WERI-Rb-1 (cell line): ENCODE results near the gene UGP2.

Experiments
- DNase-seq: peaks from one replicate; pipeline ENCODE4 v3.0.0-alpha.2; 2020
- H3K27ac ChIP-seq: fragments of 250-450 bp; sonication (Bioruptor Pico); 2 replicates; pipeline ENCODE4 v1.5.1; 2020; ENCODE audit warnings: mild to moderate bottlenecking, moderate library complexity
- H3K27me3 ChIP-seq: fragments of 250-450 bp; sonication (Bioruptor Pico); 2 replicates; pipeline ENCODE4 v1.5.1; 2021; ENCODE audit warnings: mild to moderate bottlenecking, low read depth, moderate library complexity; ENCODE audit not compliant: insufficient read depth, severe bottlenecking
- H3K36me3 ChIP-seq: fragments of 250-450 bp; sonication (Bioruptor Pico); 2 replicates; pipeline ENCODE4 v1.5.1; 2020; ENCODE audit warnings: mild to moderate bottlenecking, moderate library complexity
- H3K4me3 ChIP-seq: 2 replicates; pipeline ENCODE4 v1.5.1; 2011; ENCODE audit warnings: low read depth, mild to moderate bottlenecking, control low read depth, low read length
- H3K9me3 ChIP-seq: fragments of 250-450 bp; sonication (Bioruptor Pico); 2 replicates; pipeline ENCODE4 v1.5.1; 2021; ENCODE audit warnings: mild to moderate bottlenecking, moderate library complexity; ENCODE audit not compliant: severe bottlenecking
- TF ChIP-seq, protein P1 (sequence below): IDR thresholded peaks from 2 replicates; pipeline ENCODE4 v1.5.1; 2011; ENCODE audit warnings: low read depth, mild to moderate bottlenecking, control low read depth, inconsistent platforms, low read length

UGP2 gene

DNA sequence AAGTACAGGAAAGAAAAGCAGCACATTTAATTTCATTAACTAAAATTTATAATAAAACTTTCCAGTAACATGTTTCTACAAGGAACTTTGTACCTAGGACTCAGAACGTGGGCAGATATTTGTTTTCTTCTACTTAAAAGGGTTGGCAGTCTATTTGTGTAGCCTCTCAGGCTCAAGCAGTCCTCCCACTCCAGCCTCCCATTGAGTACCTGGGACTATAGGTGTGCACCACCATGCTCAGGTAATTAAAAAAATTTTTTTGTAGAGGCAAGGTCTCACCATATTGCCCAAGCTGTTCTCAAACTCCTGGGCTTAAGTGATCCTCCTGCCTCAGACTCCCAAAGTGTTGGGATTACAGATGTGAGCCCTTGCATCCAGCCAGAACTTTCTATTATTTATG, 36.8 kb downstream of the UGP2 start:
- DNase-seq = no peak
- Histone ChIP-seq H3K4me3 (no peak overlapping the region), H3K9me3 (no peaks in the 10 kb centered on the region), H3K36me3 (peaks cover 13% of the 10 kb centered on the region), H3K27me3 (no peaks in the 10 kb centered on the region), H3K27ac (no peak overlapping the region)
- TF ChIP-seq, protein P1, sequence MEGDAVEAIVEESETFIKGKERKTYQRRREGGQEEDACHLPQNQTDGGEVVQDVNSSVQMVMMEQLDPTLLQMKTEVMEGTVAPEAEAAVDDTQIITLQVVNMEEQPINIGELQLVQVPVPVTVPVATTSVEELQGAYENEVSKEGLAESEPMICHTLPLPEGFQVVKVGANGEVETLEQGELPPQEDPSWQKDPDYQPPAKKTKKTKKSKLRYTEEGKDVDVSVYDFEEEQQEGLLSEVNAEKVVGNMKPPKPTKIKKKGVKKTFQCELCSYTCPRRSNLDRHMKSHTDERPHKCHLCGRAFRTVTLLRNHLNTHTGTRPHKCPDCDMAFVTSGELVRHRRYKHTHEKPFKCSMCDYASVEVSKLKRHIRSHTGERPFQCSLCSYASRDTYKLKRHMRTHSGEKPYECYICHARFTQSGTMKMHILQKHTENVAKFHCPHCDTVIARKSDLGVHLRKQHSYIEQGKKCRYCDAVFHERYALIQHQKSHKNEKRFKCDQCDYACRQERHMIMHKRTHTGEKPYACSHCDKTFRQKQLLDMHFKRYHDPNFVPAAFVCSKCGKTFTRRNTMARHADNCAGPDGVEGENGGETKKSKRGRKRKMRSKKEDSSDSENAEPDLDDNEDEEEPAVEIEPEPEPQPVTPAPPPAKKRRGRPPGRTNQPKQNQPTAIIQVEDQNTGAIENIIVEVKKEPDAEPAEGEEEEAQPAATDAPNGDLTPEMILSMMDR = no peak

DNA sequence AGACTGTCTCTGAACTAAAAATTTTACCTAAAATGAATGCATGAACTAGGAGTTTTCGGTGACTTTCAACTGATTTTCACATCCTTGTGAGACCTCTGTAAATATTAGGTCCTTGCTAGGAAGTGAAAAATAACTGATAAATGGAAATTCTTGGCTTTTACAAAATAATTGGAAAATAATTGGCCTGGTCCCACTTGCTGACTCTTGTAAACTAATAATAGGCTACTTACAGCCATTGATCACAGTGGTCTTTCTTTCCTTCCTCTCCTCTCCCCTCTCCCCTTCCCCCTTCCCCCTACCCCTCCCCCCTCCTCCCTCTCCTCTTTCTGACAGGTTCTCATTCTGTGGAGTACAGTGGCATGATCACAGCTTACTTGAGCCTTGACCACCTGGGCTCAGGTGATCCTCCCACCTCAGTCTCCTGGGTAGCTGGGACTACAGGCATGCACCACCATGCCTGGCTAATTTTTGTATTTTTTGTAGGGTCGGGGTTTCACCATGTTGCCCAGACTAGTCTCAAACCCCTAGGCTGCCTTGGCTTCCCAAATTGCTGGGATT, 38.3 kb downstream of the UGP2 start:
- no peaks in the 10 kb centered on the region for H3K27me3 ChIP-seq

DNA sequence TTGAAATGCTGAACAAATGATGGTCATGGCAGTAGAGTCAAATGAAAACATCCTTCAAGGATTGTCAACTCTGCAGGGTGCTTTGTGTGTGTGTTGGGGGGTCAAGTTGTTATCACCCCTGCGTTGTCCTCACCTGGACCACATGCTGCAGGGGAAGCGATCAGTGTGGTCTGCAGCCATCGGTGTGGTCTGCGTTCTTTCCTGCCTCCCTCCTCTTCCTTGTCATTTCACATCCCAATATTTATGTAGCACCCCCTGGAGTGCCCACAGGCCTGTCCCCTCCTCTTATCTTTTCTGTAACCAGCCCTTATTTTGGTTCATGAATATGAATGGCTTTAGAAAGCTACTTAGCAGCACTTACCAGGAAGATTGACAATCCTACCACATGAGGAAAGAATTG, 38.9 kb downstream of the UGP2 start:
- DNase-seq = no peak
- no peaks in the 10 kb centered on the region for H3K27me3 ChIP-seq
- TF ChIP-seq, protein P1 = no peak
- no peaks in the 10 kb centered on the region for H3K9me3 ChIP-seq
- H3K27ac ChIP-seq = no peak overlapping the region
- peaks cover 27% of the 10 kb centered on the region for H3K36me3 ChIP-seq
- no peak overlapping the region for H3K4me3 ChIP-seq

More for the DNA sequence above, 38.3 kb downstream of the UGP2 start:
- H3K4me3 ChIP-seq = no peak overlapping the region
- H3K36me3 ChIP-seq = peaks cover 21% of the 10 kb centered on the region
- H3K27ac ChIP-seq = no peak overlapping the region
- H3K9me3 ChIP-seq = no peaks in the 10 kb centered on the region
- TF ChIP-seq, protein P1 = no peak
- DNase-seq = no peak

DNA sequence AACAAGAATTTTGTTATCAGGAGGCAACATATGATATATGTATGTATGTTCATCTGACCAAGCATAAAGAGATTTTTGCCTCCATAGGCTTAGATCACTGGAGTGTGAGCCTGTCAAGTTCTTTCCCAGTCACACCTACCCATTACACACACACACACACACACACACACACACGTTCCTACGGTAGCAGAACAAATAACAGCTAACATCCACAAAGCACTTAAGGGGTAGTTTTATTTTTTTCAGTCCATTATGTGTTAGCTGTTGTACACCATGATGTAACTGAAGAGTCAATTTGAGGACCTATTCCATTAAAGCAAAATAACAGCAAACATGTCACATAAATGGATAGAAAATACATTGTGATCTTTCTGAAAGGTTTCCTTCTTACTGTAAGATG, 39.5 kb downstream of the UGP2 start:
- Histone ChIP-seq H3K36me3 (peaks cover 33% of the 10 kb centered on the region), H3K9me3 (no peaks in the 10 kb centered on the region), H3K27me3 (no peaks in the 10 kb centered on the region), H3K4me3 (no peak overlapping the region), H3K27ac (no peak overlapping the region)
- no peak for DNase-seq
- TF ChIP-seq, protein P1 = no peak

DNA sequence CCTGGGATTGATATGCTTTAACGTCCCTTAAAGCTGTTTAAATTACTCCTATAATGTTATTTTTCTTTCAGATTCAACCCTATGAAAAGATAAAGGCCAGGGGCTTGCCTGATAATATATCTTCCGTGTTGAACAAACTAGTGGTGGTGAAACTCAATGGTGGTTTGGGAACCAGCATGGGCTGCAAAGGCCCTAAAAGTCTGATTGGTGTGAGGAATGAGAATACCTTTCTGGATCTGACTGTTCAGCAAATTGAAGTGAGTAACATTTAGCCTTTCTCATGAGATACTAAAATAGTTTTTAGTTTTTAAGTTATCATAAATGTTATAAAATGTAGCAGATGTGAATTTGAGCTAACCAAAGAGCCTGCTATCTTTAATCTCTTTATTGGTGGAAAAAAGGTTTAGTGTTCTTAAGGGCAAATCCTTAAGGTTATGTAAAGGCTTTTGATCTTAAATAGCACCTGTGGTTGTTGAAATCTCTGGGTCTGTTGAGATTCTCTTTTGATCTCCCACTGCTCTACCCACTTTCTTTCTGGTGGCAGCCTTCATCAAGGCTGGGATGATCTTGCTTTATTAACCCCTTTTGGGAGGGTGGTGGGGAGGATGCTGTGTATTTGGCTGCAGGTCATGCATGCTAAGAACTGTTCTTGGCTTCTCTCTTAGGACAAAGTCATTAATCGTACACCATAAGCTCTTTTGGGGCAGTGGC, 40.9 kb downstream of the UGP2 start:
- TF ChIP-seq, protein P1 = no peak
- Histone ChIP-seq H3K27ac (no peak overlapping the region), H3K4me3 (no peak overlapping the region), H3K9me3 (no peaks in the 10 kb centered on the region), H3K36me3 (peaks cover 38% of the 10 kb centered on the region), H3K27me3 (no peaks in the 10 kb centered on the region)
- DNase-seq = no peak
